Astrocyte (in vitro differentiated cells and primary cell): Measurements from ENCODE around the gene AVL9.

Experiments
- CTCF ChIP-seq: IDR thresholded peaks from 2 replicates; pipeline ENCODE4 v1.5.1; 2011; ENCODE audit warnings: low read depth, mild to moderate bottlenecking, inconsistent platforms, low read length, moderate library complexity; ENCODE audit not compliant: insufficient read depth
- EZH2 ChIP-seq: IDR thresholded peaks from 2 replicates; pipeline ENCODE4 v1.6.1; 2012; ENCODE audit warnings: mild to moderate bottlenecking, low read length, inconsistent platforms; ENCODE audit not compliant: insufficient read depth

- TF ChIP-seq EZH2 (no peak), CTCF (no peak)
These were observed 39.9 kb downstream of the AVL9 start for GRCh38 chr7:32535162-32535702.
